ENCODE measurements around the gene DDX54.

DNA sequence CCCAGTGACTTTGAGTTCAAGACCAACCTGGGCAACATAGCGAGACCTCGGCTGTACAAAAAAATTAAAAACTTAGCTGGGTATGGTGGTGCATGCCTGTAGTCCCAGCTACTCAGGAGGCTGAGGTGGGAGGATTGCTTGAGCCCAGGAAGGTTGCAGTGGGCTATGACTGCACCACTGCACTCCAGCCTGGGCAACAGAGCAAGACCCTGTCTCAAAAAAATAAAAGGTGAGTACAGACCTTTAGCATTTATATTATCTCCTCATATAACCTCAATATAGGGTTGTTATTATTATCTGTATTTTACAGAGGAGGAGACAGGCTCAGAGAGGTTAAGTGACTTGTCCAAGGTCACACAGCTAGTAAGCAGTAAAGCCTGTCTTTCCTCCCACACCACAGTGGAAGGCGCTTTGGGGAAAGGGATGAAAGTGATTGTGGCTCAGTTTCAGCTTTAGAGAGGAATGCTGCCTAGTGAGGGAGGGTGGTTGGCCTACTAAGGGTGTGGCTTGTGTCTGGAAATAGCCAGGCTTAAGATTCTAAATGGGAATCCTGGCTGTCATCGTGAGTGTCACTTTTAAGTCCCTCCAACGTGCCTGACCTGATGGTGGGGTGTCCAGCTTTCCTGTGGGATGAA, 43.2 kb upstream of the DDX54 start:
- TF ChIP-seq EZH2 (IDR thresholded peaks at IDR 0.05; ENCODE audit: insufficient read depth, poor library complexity, severe bottlenecking): no peak
- no peak for TF ChIP-seq EZH2phosphoT487 (IDR thresholded peaks at IDR 0.05; ENCODE audit: insufficient read depth, low read depth)
